ENCODE data around the gene DDIAS. TPM values are rescaled to one million over a fixed set of nuclear protein-coding genes. Genes with fewer than 3 reads are reported as not detected.

Gene DDIAS
- total and polyA plus RNA-seq, 2 donors (not counting 1 experiment from before 2014, with no cell fraction given), result 1.7 to 3.3 TPM

DNA sequence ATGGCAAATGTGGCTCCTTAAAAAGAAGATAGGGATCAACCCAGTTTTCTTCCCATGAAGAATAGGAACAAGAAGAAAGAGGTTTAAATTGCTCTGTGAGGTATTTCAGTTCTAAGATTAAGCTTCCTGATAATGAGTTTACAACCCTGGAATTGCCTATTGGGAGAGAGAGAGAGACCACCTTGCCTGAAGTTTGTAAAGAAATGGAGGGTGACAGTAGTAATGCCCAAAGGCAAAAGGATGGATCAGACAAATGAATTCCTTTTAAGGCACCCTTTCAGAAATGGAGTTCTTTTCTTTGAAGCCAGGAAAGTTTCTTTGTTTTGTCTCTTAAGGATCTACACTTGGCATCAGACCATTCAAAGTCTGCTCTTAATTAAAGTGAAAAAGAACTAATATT, 74.3 kb downstream of the DDIAS start:
- H3K4me1 ChIP-seq (ENCODE audit: control insufficient read depth in 2 of 2, insufficient read depth in 2 of 2, low read length in 2 of 2), result peaks cover 26 to 27% of the 10 kb centered on the region in 2 donors
- intact Hi-C loops (cut with micrococcal nuclease), result loop anchor here (5.0 kb wide), 1 partner anchor 69 kb away; no protein-coding TSS in a partner anchor
- Mint-ChIP-seq H3K27ac (peak overlapping the region; percentile 37), H3K4me1 (peaks cover 71% of the 10 kb centered on the region), H3K27me3 (no peaks in the 10 kb centered on the region), H3K4me3 (no peak overlapping the region), H3K9me3 (ENCODE audit: insufficient read depth) (no peaks in the 10 kb centered on the region)
- ATAC-seq (ENCODE audit: low read depth), result no peak
- H3K9me3 ChIP-seq (ENCODE audit: control extremely low read depth in 1 of 3, control insufficient read depth in 2 of 3, insufficient read depth in 1 of 3, low read length in 2 of 3), result peaks cover 0 to 2% (median 0%) of the 10 kb centered on the region in 3 donors
- no peak overlapping the region for H3K4me3 ChIP-seq (ENCODE audit: control extremely low read depth in 1 of 5, extremely low read depth in 1 of 5, insufficient read depth in 1 of 5, low read depth in 2 of 5, low read length in 4 of 5)
- no peak overlapping the region for H2AFZ ChIP-seq (ENCODE audit: insufficient read depth, low read depth, low read length, poor library complexity, severe bottlenecking)
- H3K79me2 ChIP-seq (ENCODE audit: control insufficient read depth, insufficient read depth, low read length), result peaks cover 3% of the 10 kb centered on the region
- peak overlapping the region; percentile 16 to 28 for H3K27ac ChIP-seq (ENCODE audit: low read length in 2 of 2)
- no peaks in the 10 kb centered on the region for H3K27me3 ChIP-seq (replicated peaks in 1 of 4; ENCODE audit: control extremely low read depth in 1 of 4, control insufficient read depth in 3 of 4, insufficient read depth in 4 of 4, low read length in 3 of 4)
- ChIA-PET POLR2A (no interaction called here), CTCF (no interaction called here)
- H3K36me3 ChIP-seq (replicated peaks in 1 of 2; ENCODE audit: control extremely low read depth in 1 of 2, control insufficient read depth in 1 of 2, extremely low read depth in 1 of 2, insufficient read depth in 2 of 2, low read length in 1 of 2), result peaks cover 0 to 5% of the 10 kb centered on the region in 2 experiments
- no peak overlapping the region for H3K9ac ChIP-seq (ENCODE audit: low read length)
- TF ChIP-seq EZH2 (IDR thresholded peaks at IDR 0.05; ENCODE audit: borderline replicate concordance, insufficient read depth, low read depth, low read length, poor library complexity, severe bottlenecking), result no peak
- TF ChIP-seq, protein P1, sequence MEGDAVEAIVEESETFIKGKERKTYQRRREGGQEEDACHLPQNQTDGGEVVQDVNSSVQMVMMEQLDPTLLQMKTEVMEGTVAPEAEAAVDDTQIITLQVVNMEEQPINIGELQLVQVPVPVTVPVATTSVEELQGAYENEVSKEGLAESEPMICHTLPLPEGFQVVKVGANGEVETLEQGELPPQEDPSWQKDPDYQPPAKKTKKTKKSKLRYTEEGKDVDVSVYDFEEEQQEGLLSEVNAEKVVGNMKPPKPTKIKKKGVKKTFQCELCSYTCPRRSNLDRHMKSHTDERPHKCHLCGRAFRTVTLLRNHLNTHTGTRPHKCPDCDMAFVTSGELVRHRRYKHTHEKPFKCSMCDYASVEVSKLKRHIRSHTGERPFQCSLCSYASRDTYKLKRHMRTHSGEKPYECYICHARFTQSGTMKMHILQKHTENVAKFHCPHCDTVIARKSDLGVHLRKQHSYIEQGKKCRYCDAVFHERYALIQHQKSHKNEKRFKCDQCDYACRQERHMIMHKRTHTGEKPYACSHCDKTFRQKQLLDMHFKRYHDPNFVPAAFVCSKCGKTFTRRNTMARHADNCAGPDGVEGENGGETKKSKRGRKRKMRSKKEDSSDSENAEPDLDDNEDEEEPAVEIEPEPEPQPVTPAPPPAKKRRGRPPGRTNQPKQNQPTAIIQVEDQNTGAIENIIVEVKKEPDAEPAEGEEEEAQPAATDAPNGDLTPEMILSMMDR (IDR thresholded peaks at IDR 0.05), result no peak
- H3K4me2 ChIP-seq (replicated peaks; ENCODE audit: low read depth, low read length, poor library complexity, severe bottlenecking), result no peak overlapping the region
- no peaks in the 10 kb centered on the region for H4K20me1 ChIP-seq (ENCODE audit: control insufficient read depth, insufficient read depth, low read length, poor library complexity, severe bottlenecking)
- DNase-seq, result no peak

DNA sequence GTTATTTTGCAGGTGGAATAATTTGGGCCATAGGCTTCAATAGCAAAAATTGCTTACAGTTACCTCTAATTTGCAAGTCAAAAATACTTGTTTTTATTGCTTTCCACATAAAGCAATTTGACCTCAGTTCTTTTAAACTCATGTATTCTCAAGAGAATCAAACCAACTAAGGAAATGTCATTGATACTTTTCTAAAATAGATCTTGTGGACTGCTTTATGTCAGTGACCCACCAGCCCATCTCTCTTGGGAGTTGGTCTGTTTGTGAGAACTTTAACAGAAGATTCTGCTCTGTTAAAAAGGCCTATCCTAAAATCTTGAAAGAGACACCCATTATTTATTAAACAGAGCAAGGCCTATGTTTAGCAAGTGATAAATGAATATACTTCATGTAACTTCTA, 75.2 kb downstream of the DDIAS start:
- Mint-ChIP-seq H3K9me3 (ENCODE audit: insufficient read depth) (no peaks in the 10 kb centered on the region), H3K4me3 (peak overlapping the region; percentile 8), H3K4me1 (peaks cover 64% of the 10 kb centered on the region), H3K27me3 (no peaks in the 10 kb centered on the region), H3K27ac (peak overlapping the region; percentile 43)
- Histone ChIP-seq H3K9ac (ENCODE audit: low read length) (no peak overlapping the region), H3K9me3 (ENCODE audit: control extremely low read depth in 1 of 3, control insufficient read depth in 2 of 3, insufficient read depth in 1 of 3, low read length in 2 of 3) (no peaks in the 10 kb centered on the region), H3K79me2 (ENCODE audit: control insufficient read depth, insufficient read depth, low read length) (peaks cover 3% of the 10 kb centered on the region), H3K27ac (ENCODE audit: low read length in 2 of 2) (peak overlapping the region in 1 of 2 donors; percentile 28), H2AFZ (ENCODE audit: insufficient read depth, low read depth, low read length, poor library complexity, severe bottlenecking) (no peak overlapping the region), H3K27me3 (replicated peaks in 1 of 4; ENCODE audit: control extremely low read depth in 1 of 4, control insufficient read depth in 3 of 4, insufficient read depth in 4 of 4, low read length in 3 of 4) (no peaks in the 10 kb centered on the region), H3K4me3 (ENCODE audit: control extremely low read depth in 1 of 5, extremely low read depth in 1 of 5, insufficient read depth in 1 of 5, low read depth in 2 of 5, low read length in 4 of 5) (no peak overlapping the region), H4K20me1 (ENCODE audit: control insufficient read depth, insufficient read depth, low read length, poor library complexity, severe bottlenecking) (no peaks in the 10 kb centered on the region), H3K36me3 (replicated peaks in 1 of 2; ENCODE audit: control extremely low read depth in 1 of 2, control insufficient read depth in 1 of 2, extremely low read depth in 1 of 2, insufficient read depth in 2 of 2, low read length in 1 of 2) (peaks cover 0 to 14% of the 10 kb centered on the region in 2 experiments), H3K4me2 (replicated peaks; ENCODE audit: low read depth, low read length, poor library complexity, severe bottlenecking) (peak overlapping the region; percentile 16), H3K4me1 (ENCODE audit: control insufficient read depth in 2 of 2, insufficient read depth in 2 of 2, low read length in 2 of 2) (peaks cover 22 to 27% of the 10 kb centered on the region in 2 donors)
- CTCF ChIA-PET, result no interaction called here
- POLR2A ChIA-PET, result no interaction called here
- ATAC-seq (ENCODE audit: low read depth), result peak; percentile 33
- intact Hi-C loops (cut with micrococcal nuclease), result loop anchor here (5.0 kb wide), 1 partner anchor 69 kb away; no protein-coding TSS in a partner anchor
- DNase-seq, result no peak
- no peak for TF ChIP-seq EZH2 (IDR thresholded peaks at IDR 0.05; ENCODE audit: borderline replicate concordance, insufficient read depth, low read depth, low read length, poor library complexity, severe bottlenecking)
- TF ChIP-seq, protein P1 (IDR thresholded peaks at IDR 0.05), result no peak
